Mesothelial cell of epicardium (in vitro differentiated cells): ENCODE results near the gene ARR3. TPM values are rescaled to one million over a fixed set of nuclear protein-coding genes. Genes with fewer than 3 reads are reported as not detected.
"Not testable (repeated sequence)": the region's sequence is repeated elsewhere in the genome, so short reads cannot be mapped to it uniquely, and the experiment has no call there.

ENCODE experiments used
- DNase-seq, 2 experiments: peaks; one replicate each; pipeline ENCODE4 v3.0.0; 2021; ENCODE audit warnings: low spot score in 2 of 2; ENCODE audit not compliant: unreplicated experiment in 2 of 2
- H3K27ac Mint-ChIP-seq: 2 replicates; pipeline ENCODE4 v1.8.0; 2021; ENCODE audit warnings: mixed read lengths
- H3K27me3 Mint-ChIP-seq: 2 replicates; pipeline ENCODE4 v1.8.0; 2021; ENCODE audit warnings: low read depth, mixed read lengths
- H3K36me3 Mint-ChIP-seq: 2 replicates; pipeline ENCODE4 v1.8.0; 2021; ENCODE audit warnings: mixed read lengths
- H3K4me1 Mint-ChIP-seq: 2 replicates; pipeline ENCODE4 v1.8.0; 2021; ENCODE audit warnings: mixed read lengths
- H3K4me3 Mint-ChIP-seq: 2 replicates; pipeline ENCODE4 v1.8.0; 2021; ENCODE audit warnings: mild to moderate bottlenecking, moderate library complexity, mixed read lengths
- H3K9me3 Mint-ChIP-seq: 2 replicates; pipeline ENCODE4 v1.8.0; 2021; ENCODE audit warnings: mixed read lengths
- total RNA-seq: library from RNA; stranded (reverse); gene quantifications from 3 replicates; pipeline ENCODE4 v1.2.1, GENCODE V29; 2021
- TF ChIP-seq, protein P1 (sequence below): fragments of 200-600 bp; sonication (generic); IDR thresholded peaks from one replicate; pipeline ENCODE4 v1.5.0; 2021; ENCODE audit warnings: antibody characterized with exemption; ENCODE audit not compliant: unreplicated experiment

The ARR3 gene
- total RNA-seq, 1 donor from 2014 or later = not detected

- DNase-seq = no peak
- no peaks in the 10 kb centered on the region for H3K27me3 Mint-ChIP-seq
- no peak overlapping the region for H3K4me3 Mint-ChIP-seq
- TF ChIP-seq, protein P1, sequence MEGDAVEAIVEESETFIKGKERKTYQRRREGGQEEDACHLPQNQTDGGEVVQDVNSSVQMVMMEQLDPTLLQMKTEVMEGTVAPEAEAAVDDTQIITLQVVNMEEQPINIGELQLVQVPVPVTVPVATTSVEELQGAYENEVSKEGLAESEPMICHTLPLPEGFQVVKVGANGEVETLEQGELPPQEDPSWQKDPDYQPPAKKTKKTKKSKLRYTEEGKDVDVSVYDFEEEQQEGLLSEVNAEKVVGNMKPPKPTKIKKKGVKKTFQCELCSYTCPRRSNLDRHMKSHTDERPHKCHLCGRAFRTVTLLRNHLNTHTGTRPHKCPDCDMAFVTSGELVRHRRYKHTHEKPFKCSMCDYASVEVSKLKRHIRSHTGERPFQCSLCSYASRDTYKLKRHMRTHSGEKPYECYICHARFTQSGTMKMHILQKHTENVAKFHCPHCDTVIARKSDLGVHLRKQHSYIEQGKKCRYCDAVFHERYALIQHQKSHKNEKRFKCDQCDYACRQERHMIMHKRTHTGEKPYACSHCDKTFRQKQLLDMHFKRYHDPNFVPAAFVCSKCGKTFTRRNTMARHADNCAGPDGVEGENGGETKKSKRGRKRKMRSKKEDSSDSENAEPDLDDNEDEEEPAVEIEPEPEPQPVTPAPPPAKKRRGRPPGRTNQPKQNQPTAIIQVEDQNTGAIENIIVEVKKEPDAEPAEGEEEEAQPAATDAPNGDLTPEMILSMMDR = no peak
- H3K36me3 Mint-ChIP-seq = no peaks in the 10 kb centered on the region
- H3K27ac Mint-ChIP-seq = no peak overlapping the region
- H3K9me3 Mint-ChIP-seq = no peaks in the 10 kb centered on the region
- H3K4me1 Mint-ChIP-seq = peaks cover 22% of the 10 kb centered on the region
These were observed 25.5 kb downstream of the ARR3 start for GRCh38 chrX:70293621-70294020.

GRCh38 chrX:70301716-70302115, 33.6 kb downstream of the ARR3 start:
- Mint-ChIP-seq H3K4me3 (no peak overlapping the region), H3K4me1 (no peaks in the 10 kb centered on the region), H3K9me3 (peaks cover 19% of the 10 kb centered on the region), H3K36me3 (peaks cover 9% of the 10 kb centered on the region), H3K27me3 (no peaks in the 10 kb centered on the region), H3K27ac (no peak overlapping the region)
- DNase-seq = no peak
- TF ChIP-seq, protein P1 = no peak

DNA sequence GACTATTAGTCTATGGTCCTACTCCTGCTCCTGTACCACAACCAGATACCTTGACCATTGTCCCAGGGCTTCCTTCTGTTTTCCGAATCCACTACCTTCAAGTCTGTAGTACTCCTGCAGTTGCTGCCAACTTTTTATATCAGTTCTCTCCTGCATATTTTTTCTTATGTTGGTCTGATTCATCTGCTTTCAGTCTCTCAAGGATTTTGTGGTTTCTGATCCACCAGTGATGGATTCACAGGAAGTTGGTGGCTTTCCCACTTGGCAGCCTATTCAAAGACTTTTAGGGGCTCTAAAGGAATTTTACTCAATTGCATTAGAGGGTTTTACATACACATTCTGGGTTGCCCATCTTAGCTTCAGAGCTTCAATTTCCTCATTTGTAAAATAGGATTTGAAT, 45.4 kb downstream of the ARR3 start:
- no peaks in the 10 kb centered on the region for H3K4me1 Mint-ChIP-seq
- H3K4me3 Mint-ChIP-seq = no peak overlapping the region
- H3K27ac Mint-ChIP-seq = no peak overlapping the region
- TF ChIP-seq, protein P1 = no peak
- DNase-seq = no peak
- peaks cover 37% of the 10 kb centered on the region for H3K9me3 Mint-ChIP-seq
- H3K27me3 Mint-ChIP-seq = no peaks in the 10 kb centered on the region
- H3K36me3 Mint-ChIP-seq = peaks cover 13% of the 10 kb centered on the region

DNA sequence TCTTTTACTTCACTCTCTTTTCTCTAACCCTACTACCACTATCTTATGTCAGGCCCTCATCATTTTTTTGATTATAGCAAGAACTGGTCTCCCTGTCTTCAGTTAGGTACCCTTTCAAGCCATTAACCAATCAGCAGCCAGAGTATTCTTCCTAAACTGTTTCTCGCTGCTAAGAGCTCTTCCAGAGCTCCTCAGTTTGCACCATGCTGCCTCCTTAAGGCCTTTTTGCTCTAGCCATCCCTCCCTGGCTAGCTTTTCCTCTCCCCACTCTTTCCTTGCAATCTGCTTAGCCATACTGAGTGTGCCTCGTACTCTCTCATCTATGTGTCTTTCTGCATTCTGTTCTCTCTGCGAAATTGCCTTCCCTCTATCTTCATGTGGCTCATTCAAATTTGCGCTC, 54.6 kb downstream of the ARR3 start:
- TF ChIP-seq, protein P1 = no peak

DNA sequence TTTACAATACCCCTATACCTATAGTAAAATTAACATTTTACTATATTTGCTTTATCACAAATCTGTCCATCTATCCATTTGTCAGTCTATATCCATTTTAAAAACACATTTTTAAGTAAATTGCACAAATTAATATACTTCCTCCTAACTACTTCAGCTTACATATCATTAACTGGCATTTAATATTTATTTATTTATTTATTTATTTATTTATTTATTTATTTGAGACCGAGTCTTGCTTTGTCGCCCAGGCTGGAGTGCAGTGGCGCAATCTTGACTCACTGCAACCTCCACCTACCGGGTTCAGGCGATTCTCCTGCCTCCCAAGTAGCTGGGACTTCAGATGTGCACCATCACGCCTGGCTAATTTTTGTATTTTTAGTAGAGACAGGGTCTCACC, 55.5 kb downstream of the ARR3 start:
- H3K4me1 Mint-ChIP-seq = peaks cover 17% of the 10 kb centered on the region
- H3K9me3 Mint-ChIP-seq = peaks cover 11% of the 10 kb centered on the region
- not testable (repeated sequence) for H3K27me3 Mint-ChIP-seq, H3K27ac Mint-ChIP-seq, H3K36me3 Mint-ChIP-seq, H3K4me3 Mint-ChIP-seq, DNase-seq

More for the DNA sequence above, 54.6 kb downstream of the ARR3 start:
- no peak overlapping the region for H3K27ac Mint-ChIP-seq
- H3K9me3 Mint-ChIP-seq = peaks cover 10% of the 10 kb centered on the region
- no peaks in the 10 kb centered on the region for H3K36me3 Mint-ChIP-seq
- H3K27me3 Mint-ChIP-seq = no peaks in the 10 kb centered on the region
- no peak overlapping the region for H3K4me3 Mint-ChIP-seq
- peaks cover 17% of the 10 kb centered on the region for H3K4me1 Mint-ChIP-seq
- no peak for DNase-seq

- no peaks in the 10 kb centered on the region for H3K27me3 Mint-ChIP-seq
- H3K4me3 Mint-ChIP-seq = no peak overlapping the region
- H3K27ac Mint-ChIP-seq = no peak overlapping the region
- H3K4me1 Mint-ChIP-seq = peaks cover 17% of the 10 kb centered on the region
- H3K36me3 Mint-ChIP-seq = no peaks in the 10 kb centered on the region
- DNase-seq = no peak
- TF ChIP-seq, protein P1 = no peak
- peaks cover 11% of the 10 kb centered on the region for H3K9me3 Mint-ChIP-seq
These were observed 56.2 kb downstream of the ARR3 start for GRCh38 chrX:70324326-70324725.
